HepG2 (cell line): ENCODE results near the gene USP34. TPM values are rescaled to one million over a fixed set of nuclear protein-coding genes. Genes with fewer than 3 reads are reported as not detected.

Experiments
- ISL2 ChIP-seq: sonication (generic); formaldehyde crosslinking; IDR thresholded peaks from 2 replicates; pipeline ENCODE4 v1.5.0; 2020; ENCODE audit warnings: missing genetic modification reagents
- NCOA1 ChIP-seq: sonication (generic); formaldehyde crosslinking; IDR thresholded peaks from 2 replicates; pipeline ENCODE4 v1.9.0; 2021; ENCODE audit warnings: missing genetic modification reagents
- NFYB ChIP-seq: sonication (generic); formaldehyde crosslinking; IDR thresholded peaks from 2 replicates; pipeline ENCODE4 v1.4.0; 2020; ENCODE audit warnings: missing genetic modification reagents
- ZBTB21 ChIP-seq: sonication (generic); formaldehyde crosslinking; IDR thresholded peaks from 2 replicates; pipeline ENCODE4 v1.4.0; 2020; ENCODE audit warnings: missing genetic modification reagents
- ZNF547 ChIP-seq: sonication (generic); formaldehyde crosslinking; IDR thresholded peaks from 2 replicates; pipeline ENCODE4 v1.5.1; 2020; ENCODE audit warnings: mild to moderate bottlenecking, missing genetic modification reagents
- polyA plus RNA-seq, 8 experiments: library from polyadenylated mRNA; depleted of rRNA in 3 of 8; stranded (reverse) in 7 of 8; unstranded in 1 of 8; fragments of >200 nt; fragmentation: Illumina TruSeq in 4 of 8; extraction: Trizol in 4 of 8; gene quantifications; 2 replicates each; pipeline versions ENCODE4 v1.2.1 to v1.2.3, GENCODE V29; 2011 to 2016; ENCODE audit warnings: low read depth in 4 of 8, missing spikeins in 1 of 8, mixed read lengths in 1 of 8; ENCODE audit not compliant: insufficient read depth in 1 of 8
- total RNA-seq, 5 experiments: library from RNA; depleted of rRNA; stranded (reverse); fragments of >200 nt; fragmentation: Illumina TruSeq; extraction: Trizol; gene quantifications; 2 replicates each; pipeline ENCODE4 v1.2.3, GENCODE V29; 2016; ENCODE audit warnings: low read depth in 1 of 5
- TF ChIP-seq, protein P1 (sequence below): sonication (generic); formaldehyde crosslinking; IDR thresholded peaks from 2 replicates; pipeline ENCODE4; 2020; ENCODE audit warnings: missing genetic modification reagents, mild to moderate bottlenecking, borderline replicate concordance
- TF ChIP-seq, protein P2 (sequence below), 2 experiments: sonication (generic) in 1 of 2; formaldehyde crosslinking in 1 of 2; IDR thresholded peaks; 2 replicates each; pipeline versions ENCODE4 v1.6.1 to v1.9.0; 2014 to 2022; ENCODE audit warnings: antibody characterized with exemption in 1 of 2, borderline replicate concordance in 1 of 2, inconsistent platforms in 1 of 2, low read depth in 1 of 2, missing genetic modification reagents in 1 of 2
- TF ChIP-seq, protein P3 (sequence below): sonication (generic); formaldehyde crosslinking; IDR thresholded peaks from 2 replicates; pipeline ENCODE4 v1.5.0; 2020; ENCODE audit warnings: missing genetic modification reagents
- TF ChIP-seq, protein P4 (sequence below): sonication (generic); formaldehyde crosslinking; IDR thresholded peaks from 2 replicates; pipeline ENCODE4 v1.4.0; 2020; ENCODE audit warnings: mild to moderate bottlenecking, missing genetic modification reagents
- TF ChIP-seq, protein P5 (sequence below): sonication (generic); formaldehyde crosslinking; IDR thresholded peaks from 2 replicates; pipeline ENCODE4 v1.4.0; 2020; ENCODE audit warnings: missing genetic modification reagents; ENCODE audit errors: not compliant biosample characterization
- TF ChIP-seq, protein P6 (sequence below): sonication (generic); formaldehyde crosslinking; IDR thresholded peaks from 2 replicates; pipeline ENCODE4 v1.4.0; 2020; ENCODE audit warnings: low read depth, mild to moderate bottlenecking, missing genetic modification reagents
- TF ChIP-seq, protein P7 (sequence below): sonication (generic); formaldehyde crosslinking; IDR thresholded peaks from 2 replicates; pipeline ENCODE4 v1.5.0; 2020; ENCODE audit warnings: missing genetic modification reagents

Gene USP34
- total and polyA plus RNA-seq, 2 of the 13 experiments (the other 11 are each of a cell fraction or from before 2014, with no cell fraction given), result 99.2 to 100 TPM

DNA sequence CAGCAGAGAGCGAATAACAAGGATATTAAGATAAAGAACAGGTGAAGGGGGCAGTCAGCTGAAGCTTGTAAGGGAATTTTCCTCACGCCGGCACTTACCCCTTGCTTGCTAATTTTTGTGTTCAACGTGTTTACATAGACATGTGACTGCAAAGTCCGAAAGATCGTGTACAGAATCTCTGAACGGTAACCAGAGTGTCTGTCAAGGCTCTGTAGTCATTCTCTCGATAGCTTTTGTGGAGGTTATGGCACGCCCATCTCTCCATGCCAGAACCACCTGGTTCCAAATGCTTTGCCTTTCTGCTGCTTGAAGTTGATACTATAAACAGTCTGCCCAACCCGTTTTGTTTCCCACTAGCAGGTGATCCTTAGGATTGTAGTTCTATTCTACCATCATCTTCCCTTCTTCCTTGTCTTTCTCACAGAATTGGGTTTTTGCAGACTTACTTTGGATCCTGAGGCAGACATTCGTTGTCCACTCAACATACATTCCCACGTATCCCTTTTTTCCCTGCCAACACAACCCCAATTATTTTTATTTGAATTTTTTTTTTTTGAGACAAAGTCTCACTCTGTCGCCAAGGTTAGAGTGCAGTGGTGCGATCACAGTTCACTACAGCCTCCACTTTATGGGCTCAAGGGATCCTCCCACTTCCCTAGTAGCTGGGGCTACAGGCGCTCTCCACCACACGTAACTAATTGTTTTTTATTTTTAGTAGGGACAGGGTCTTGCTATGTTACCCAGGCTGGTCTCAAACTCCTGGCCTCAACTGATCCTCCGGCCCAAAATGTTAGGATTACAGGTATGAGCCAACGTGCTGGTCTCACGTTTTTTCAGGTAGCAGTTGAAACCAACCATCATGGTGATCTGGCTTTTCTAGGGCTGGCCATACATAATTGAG, 1.3 kb upstream of the USP34 start (continued):
- TF ChIP-seq, protein P1, sequence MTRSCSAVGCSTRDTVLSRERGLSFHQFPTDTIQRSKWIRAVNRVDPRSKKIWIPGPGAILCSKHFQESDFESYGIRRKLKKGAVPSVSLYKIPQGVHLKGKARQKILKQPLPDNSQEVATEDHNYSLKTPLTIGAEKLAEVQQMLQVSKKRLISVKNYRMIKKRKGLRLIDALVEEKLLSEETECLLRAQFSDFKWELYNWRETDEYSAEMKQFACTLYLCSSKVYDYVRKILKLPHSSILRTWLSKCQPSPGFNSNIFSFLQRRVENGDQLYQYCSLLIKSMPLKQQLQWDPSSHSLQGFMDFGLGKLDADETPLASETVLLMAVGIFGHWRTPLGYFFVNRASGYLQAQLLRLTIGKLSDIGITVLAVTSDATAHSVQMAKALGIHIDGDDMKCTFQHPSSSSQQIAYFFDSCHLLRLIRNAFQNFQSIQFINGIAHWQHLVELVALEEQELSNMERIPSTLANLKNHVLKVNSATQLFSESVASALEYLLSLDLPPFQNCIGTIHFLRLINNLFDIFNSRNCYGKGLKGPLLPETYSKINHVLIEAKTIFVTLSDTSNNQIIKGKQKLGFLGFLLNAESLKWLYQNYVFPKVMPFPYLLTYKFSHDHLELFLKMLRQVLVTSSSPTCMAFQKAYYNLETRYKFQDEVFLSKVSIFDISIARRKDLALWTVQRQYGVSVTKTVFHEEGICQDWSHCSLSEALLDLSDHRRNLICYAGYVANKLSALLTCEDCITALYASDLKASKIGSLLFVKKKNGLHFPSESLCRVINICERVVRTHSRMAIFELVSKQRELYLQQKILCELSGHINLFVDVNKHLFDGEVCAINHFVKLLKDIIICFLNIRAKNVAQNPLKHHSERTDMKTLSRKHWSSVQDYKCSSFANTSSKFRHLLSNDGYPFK, result no peak
- TF ChIP-seq ZBTB21, result no peak
- TF ChIP-seq, protein P2, sequence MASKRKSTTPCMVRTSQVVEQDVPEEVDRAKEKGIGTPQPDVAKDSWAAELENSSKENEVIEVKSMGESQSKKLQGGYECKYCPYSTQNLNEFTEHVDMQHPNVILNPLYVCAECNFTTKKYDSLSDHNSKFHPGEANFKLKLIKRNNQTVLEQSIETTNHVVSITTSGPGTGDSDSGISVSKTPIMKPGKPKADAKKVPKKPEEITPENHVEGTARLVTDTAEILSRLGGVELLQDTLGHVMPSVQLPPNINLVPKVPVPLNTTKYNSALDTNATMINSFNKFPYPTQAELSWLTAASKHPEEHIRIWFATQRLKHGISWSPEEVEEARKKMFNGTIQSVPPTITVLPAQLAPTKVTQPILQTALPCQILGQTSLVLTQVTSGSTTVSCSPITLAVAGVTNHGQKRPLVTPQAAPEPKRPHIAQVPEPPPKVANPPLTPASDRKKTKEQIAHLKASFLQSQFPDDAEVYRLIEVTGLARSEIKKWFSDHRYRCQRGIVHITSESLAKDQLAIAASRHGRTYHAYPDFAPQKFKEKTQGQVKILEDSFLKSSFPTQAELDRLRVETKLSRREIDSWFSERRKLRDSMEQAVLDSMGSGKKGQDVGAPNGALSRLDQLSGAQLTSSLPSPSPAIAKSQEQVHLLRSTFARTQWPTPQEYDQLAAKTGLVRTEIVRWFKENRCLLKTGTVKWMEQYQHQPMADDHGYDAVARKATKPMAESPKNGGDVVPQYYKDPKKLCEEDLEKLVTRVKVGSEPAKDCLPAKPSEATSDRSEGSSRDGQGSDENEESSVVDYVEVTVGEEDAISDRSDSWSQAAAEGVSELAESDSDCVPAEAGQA (IDR thresholded peaks at IDR 0.05; ENCODE audit: low read depth), result no peak
- TF ChIP-seq, protein P2 (CRISPR knock-in tag; IDR thresholded peaks at IDR 0.05; ENCODE audit: borderline replicate concordance), result no peak
- TF ChIP-seq, protein P3, sequence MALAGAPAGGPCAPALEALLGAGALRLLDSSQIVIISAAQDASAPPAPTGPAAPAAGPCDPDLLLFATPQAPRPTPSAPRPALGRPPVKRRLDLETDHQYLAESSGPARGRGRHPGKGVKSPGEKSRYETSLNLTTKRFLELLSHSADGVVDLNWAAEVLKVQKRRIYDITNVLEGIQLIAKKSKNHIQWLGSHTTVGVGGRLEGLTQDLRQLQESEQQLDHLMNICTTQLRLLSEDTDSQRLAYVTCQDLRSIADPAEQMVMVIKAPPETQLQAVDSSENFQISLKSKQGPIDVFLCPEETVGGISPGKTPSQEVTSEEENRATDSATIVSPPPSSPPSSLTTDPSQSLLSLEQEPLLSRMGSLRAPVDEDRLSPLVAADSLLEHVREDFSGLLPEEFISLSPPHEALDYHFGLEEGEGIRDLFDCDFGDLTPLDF (CRISPR knock-in tag), result no peak
- no peak for TF ChIP-seq ISL2 (CRISPR knock-in tag)
- TF ChIP-seq NCOA1, result peak; percentile 61; the same call in 1 of the 2 replicates
- TF ChIP-seq, protein P4, sequence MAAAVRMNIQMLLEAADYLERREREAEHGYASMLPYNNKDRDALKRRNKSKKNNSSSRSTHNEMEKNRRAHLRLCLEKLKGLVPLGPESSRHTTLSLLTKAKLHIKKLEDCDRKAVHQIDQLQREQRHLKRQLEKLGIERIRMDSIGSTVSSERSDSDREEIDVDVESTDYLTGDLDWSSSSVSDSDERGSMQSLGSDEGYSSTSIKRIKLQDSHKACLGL (CRISPR knock-in tag), result no peak
- TF ChIP-seq, protein P5, sequence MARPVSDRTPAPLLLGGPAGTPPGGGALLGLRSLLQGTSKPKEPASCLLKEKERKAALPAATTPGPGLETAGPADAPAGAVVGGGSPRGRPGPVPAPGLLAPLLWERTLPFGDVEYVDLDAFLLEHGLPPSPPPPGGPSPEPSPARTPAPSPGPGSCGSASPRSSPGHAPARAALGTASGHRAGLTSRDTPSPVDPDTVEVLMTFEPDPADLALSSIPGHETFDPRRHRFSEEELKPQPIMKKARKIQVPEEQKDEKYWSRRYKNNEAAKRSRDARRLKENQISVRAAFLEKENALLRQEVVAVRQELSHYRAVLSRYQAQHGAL (CRISPR knock-in tag), result no peak
- TF ChIP-seq ZNF547, result peak; percentile 7; the same call in 1 of the 2 replicates
- TF ChIP-seq, protein P6, sequence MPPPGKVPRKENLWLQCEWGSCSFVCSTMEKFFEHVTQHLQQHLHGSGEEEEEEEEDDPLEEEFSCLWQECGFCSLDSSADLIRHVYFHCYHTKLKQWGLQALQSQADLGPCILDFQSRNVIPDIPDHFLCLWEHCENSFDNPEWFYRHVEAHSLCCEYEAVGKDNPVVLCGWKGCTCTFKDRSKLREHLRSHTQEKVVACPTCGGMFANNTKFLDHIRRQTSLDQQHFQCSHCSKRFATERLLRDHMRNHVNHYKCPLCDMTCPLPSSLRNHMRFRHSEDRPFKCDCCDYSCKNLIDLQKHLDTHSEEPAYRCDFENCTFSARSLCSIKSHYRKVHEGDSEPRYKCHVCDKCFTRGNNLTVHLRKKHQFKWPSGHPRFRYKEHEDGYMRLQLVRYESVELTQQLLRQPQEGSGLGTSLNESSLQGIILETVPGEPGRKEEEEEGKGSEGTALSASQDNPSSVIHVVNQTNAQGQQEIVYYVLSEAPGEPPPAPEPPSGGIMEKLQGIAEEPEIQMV (CRISPR knock-in tag), result no peak
- TF ChIP-seq, protein P7, sequence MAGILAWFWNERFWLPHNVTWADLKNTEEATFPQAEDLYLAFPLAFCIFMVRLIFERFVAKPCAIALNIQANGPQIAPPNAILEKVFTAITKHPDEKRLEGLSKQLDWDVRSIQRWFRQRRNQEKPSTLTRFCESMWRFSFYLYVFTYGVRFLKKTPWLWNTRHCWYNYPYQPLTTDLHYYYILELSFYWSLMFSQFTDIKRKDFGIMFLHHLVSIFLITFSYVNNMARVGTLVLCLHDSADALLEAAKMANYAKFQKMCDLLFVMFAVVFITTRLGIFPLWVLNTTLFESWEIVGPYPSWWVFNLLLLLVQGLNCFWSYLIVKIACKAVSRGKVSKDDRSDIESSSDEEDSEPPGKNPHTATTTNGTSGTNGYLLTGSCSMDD (CRISPR knock-in tag), result no peak
- TF ChIP-seq NFYB (CRISPR knock-in tag), result no peak; the same call in 1 of the 2 replicates
